ENCODE data around the gene TMEM198. TPM values are rescaled to one million over a fixed set of nuclear protein-coding genes. Genes with fewer than 3 reads are reported as not detected.

The TMEM198 gene
- total RNA-seq, 4 donors from 2014 or later, result 1.9 to 6.2 (median 2.9) TPM

GRCh38 chr2:219526320-219527075 is 17.3 kb upstream of the TMEM198 start:
- no peak for ATAC-seq (ENCODE audit: low FRiP score)
- TF ChIP-seq, protein P1, sequence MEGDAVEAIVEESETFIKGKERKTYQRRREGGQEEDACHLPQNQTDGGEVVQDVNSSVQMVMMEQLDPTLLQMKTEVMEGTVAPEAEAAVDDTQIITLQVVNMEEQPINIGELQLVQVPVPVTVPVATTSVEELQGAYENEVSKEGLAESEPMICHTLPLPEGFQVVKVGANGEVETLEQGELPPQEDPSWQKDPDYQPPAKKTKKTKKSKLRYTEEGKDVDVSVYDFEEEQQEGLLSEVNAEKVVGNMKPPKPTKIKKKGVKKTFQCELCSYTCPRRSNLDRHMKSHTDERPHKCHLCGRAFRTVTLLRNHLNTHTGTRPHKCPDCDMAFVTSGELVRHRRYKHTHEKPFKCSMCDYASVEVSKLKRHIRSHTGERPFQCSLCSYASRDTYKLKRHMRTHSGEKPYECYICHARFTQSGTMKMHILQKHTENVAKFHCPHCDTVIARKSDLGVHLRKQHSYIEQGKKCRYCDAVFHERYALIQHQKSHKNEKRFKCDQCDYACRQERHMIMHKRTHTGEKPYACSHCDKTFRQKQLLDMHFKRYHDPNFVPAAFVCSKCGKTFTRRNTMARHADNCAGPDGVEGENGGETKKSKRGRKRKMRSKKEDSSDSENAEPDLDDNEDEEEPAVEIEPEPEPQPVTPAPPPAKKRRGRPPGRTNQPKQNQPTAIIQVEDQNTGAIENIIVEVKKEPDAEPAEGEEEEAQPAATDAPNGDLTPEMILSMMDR (IDR thresholded peaks at IDR 0.05), result no peak
- DNase-seq (ENCODE audit: low spot score), result no peak

DNA sequence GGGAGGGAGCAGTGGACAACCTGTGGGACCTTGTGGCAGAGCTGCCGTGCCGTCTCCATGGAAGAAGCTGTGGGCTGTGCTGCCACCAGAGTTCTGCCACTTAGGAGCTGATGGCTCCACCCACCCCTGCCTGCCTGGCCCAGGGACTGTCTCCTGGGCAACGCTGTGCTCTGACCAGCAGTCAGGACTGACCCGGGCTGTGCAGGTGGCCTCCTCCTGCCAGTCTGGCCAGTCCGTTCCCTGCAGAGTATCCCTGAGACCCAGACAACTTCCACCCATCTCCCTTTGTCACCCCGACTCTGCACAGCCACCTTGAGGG is 16.8 kb upstream of the TMEM198 start:
- no peak for ATAC-seq (ENCODE audit: low FRiP score)
- TF ChIP-seq, protein P1 (IDR thresholded peaks at IDR 0.05), result no peak
- DNase-seq (ENCODE audit: low spot score), result no peak

DNA sequence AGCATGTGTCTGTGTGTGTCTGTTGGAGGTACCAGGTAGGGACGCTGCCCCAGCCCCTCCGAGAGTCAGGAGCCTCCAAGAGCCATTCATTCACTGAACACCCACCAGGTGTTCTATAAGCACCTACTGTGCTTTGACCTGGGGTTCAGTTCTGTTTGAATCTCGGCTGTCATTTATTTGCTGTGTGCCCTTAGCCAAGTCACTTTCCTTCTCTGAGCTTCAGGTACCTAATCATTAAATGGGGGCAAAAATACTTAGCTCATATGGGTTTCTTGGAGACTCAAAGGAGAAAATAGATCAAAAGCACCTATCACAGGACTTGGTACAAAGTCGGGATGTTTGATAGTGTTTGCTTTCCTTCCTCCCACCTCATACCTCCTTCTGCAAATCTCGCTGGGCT is 16.4 kb upstream of the TMEM198 start:
- TF ChIP-seq, protein P1 (IDR thresholded peaks at IDR 0.05), result no peak

DNA sequence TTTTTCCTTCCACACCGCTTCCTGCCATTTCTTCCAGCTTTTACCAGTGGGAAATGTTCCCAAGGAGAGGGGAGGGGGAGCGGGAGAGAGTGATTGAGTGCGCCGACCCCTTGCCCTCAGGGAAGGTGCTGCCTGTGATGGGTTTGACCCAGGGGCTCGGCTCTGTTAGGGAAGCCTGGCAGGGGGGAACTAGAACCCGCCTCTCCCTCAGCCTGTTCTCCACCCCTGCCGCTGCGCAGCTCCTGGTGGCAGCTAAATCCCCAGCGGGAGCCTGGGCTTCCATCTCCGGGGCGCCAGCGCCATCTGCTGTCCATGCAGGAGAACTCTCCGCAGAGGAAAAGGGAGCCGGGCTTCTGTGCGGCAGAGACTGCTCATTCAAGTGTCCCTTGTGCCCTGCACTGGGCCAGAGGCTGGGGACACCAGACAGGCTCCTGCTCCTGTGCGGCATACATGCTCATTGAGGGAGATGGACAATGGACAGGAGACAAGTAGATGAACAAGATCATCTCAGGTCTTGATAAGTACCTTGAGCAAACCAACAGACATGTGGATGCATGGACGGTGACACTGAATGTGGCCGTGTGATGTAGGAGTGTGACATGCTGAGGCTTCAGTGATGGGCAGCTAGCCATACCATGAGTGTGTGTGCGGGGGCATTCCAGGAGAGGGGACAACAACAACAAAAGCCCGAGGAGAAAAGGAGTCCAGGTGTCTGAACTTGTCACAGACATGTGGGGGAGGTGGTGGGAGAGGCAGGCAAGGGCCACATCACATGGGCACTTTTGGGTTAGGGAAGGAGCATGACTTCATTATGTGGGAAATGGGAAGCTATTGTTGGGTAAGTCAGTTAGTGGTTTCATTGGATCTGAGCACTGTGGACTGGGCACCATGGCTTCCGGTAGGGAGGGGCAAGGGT is 13.5 kb upstream of the TMEM198 start:
- TF ChIP-seq, protein P1 (IDR thresholded peaks at IDR 0.05), result peak in 2 of 3 donors; percentile 94 to 98
- peak; percentile 49 for DNase-seq (ENCODE audit: low spot score)
- peak; percentile 82 for ATAC-seq (ENCODE audit: low FRiP score)

More for the DNA sequence above, 16.4 kb upstream of the TMEM198 start:
- DNase-seq (ENCODE audit: low spot score) (no peak), ATAC-seq (ENCODE audit: low FRiP score) (no peak)

GRCh38 chr2:219531639-219532377 is 12.0 kb upstream of the TMEM198 start:
- TF ChIP-seq, protein P1 (IDR thresholded peaks at IDR 0.05), result no peak
- DNase-seq (ENCODE audit: low spot score) (no peak), ATAC-seq (ENCODE audit: low FRiP score) (no peak)

GRCh38 chr2:219532378-219532649 is 11.5 kb upstream of the TMEM198 start:
- DNase-seq (ENCODE audit: low spot score), result no peak
- ATAC-seq (ENCODE audit: low FRiP score), result no peak
- TF ChIP-seq, protein P1 (IDR thresholded peaks at IDR 0.05), result no peak
